Measurements from ENCODE around the gene NABP2.

GRCh38 chr12:56222531-56222895, 1.6 kb upstream of the NABP2 start:
- no peak for TF ChIP-seq CTCF (conservative IDR thresholded peaks at IDR 0.05; ENCODE audit: low read depth, low read length)
- no peak for TF ChIP-seq RAD21 (IDR thresholded peaks at IDR 0.05; ENCODE audit: low read length)
- TF ChIP-seq POLR2A (IDR thresholded peaks at IDR 0.05; ENCODE audit: low read depth, low read length) = no peak
- TF ChIP-seq MAFK (IDR thresholded peaks at IDR 0.05; ENCODE audit: low read depth, low read length) = no peak
- TF ChIP-seq FOS (IDR thresholded peaks at IDR 0.05; ENCODE audit: low read depth, low read length) = no peak
- no peak for TF ChIP-seq ELK1 (IDR thresholded peaks at IDR 0.05; ENCODE audit: borderline replicate concordance, low read depth, low read length)
- no peak for TF ChIP-seq RFX5 (IDR thresholded peaks at IDR 0.05; ENCODE audit: low read depth, low read length)
- TF ChIP-seq MAZ (IDR thresholded peaks at IDR 0.05; ENCODE audit: borderline replicate concordance, low read depth, low read length) = no peak
- TF ChIP-seq CEBPB (IDR thresholded peaks at IDR 0.05; ENCODE audit: low read depth, low read length) = no peak
- no peak for TF ChIP-seq MXI1 (IDR thresholded peaks at IDR 0.05; ENCODE audit: borderline replicate concordance, low read depth, low read length)
- no peak for TF ChIP-seq RCOR1 (IDR thresholded peaks at IDR 0.05; ENCODE audit: insufficient replicate concordance, low read length)
- TF ChIP-seq NFE2L2 (IDR thresholded peaks at IDR 0.05; ENCODE audit: low read depth, low read length) = no peak
- no peak for TF ChIP-seq USF2 (IDR thresholded peaks at IDR 0.05; ENCODE audit: low read depth, low read length)
- TF ChIP-seq SMC3 (IDR thresholded peaks at IDR 0.05; ENCODE audit: low read depth, low read length) = no peak
